WTC11 (cell line): ENCODE results near the gene DYNLL1.

Source experiments
- CREB1 ChIP-seq: sonication (generic); formaldehyde crosslinking; IDR thresholded peaks from 2 replicates; pipeline ENCODE4 v1.8.0; 2023; ENCODE audit warnings: mild to moderate bottlenecking, missing genetic modification reagents
- CTCF ChIP-seq: fragments of 200-600 bp; IDR thresholded peaks from 2 replicates; pipeline ENCODE4 v1.8.0; 2022; ENCODE audit warnings: antibody characterized with exemption
- NR2C2 ChIP-seq: sonication (generic); formaldehyde crosslinking; IDR thresholded peaks from 2 replicates; pipeline ENCODE4 v1.8.0; 2022; ENCODE audit warnings: mild to moderate bottlenecking, missing genetic modification reagents
- TP53 ChIP-seq: sonication (generic); formaldehyde crosslinking; IDR thresholded peaks from 2 replicates; pipeline ENCODE4 v1.8.1; 2023; ENCODE audit warnings: mild to moderate bottlenecking, missing genetic modification reagents
- ZBTB43 ChIP-seq: sonication (generic); formaldehyde crosslinking; IDR thresholded peaks from 2 replicates; pipeline ENCODE4 v1.8.1; 2023; ENCODE audit warnings: mild to moderate bottlenecking, missing genetic modification reagents
- ZMAT4 ChIP-seq: fragments of 250-450 bp; sonication (Bioruptor Pico); IDR thresholded peaks from 2 replicates; pipeline ENCODE4 v1.9.0; 2021; ENCODE audit warnings: mild to moderate bottlenecking

- TF ChIP-seq CTCF (0 out of 2 replicates have a peak, but pooled peaks have one; percentile 15), ZMAT4 (CRISPR knock-in tag) (no peak), NR2C2 (CRISPR knock-in tag) (no peak), ZBTB43 (no peak), CREB1 (CRISPR knock-in tag) (no peak), TP53 (CRISPR knock-in tag) (no peak)
These were observed 38.8 kb upstream of the DYNLL1 start for GRCh38 chr12:120457133-120457532.
